ENCODE data around the gene KRTAP10-5. TPM values are rescaled to one million over a fixed set of nuclear protein-coding genes. Genes with fewer than 3 reads are reported as not detected.
A peak's percentile ranks its signal among the peaks of the same experiment; 100 is the strongest.

The KRTAP10-5 gene
- total and polyA plus RNA-seq, 9 of the 15 experiments (the other 6 are each of a cell fraction or from before 2014, with no cell fraction given) = not detected

DNA sequence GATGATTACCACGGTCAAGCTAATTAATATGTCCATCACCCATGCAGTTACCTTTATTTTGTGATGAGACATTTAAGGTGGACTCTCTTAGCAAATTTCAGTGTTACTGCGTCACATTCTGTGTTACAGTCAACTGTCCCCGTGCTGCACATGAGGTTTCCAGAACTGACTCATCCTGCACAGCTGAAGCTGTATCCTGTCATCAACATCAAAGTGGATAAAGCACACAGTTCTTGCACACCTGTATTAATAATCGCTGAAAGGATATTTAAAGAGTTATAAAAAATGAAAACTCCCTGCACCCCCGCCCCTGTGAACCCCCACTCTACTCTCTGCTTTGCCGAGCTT, 3.4 kb upstream of the KRTAP10-5 start (continued):
- TF ChIP-seq FOSL1 (tag; conservative IDR thresholded peaks at IDR 0.05) (peak; percentile 85), ATF1 (CRISPR knock-in tag; IDR thresholded peaks at IDR 0.05) (no peak), ATF1 (tag; IDR thresholded peaks at IDR 0.05) (0 out of 2 replicates have a peak, but pooled peaks have one; percentile 34)
- TF ChIP-seq, protein P1, sequence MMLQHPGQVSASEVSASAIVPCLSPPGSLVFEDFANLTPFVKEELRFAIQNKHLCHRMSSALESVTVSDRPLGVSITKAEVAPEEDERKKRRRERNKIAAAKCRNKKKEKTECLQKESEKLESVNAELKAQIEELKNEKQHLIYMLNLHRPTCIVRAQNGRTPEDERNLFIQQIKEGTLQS (IDR thresholded peaks at IDR 0.05) = peak; percentile 33; the same call in 1 of the 2 replicates
- TF ChIP-seq, protein P1 (CRISPR knock-in tag; conservative IDR thresholded peaks at IDR 0.05) = no peak
- TF ChIP-seq, protein P2, sequence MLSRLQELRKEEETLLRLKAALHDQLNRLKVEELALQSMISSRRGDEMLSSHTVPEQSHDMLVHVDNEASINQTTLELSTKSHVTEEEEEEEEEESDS (CRISPR knock-in tag; IDR thresholded peaks at IDR 0.05) = no peak

GRCh38 chr21:44583089-44583799, 2.8 kb upstream of the KRTAP10-5 start:
- no peak for DNase-seq (ENCODE audit: extremely low read depth in 1 of 4, low spot score in 3 of 4)
- no peaks in the 10 kb centered on the region; a peak in 2 of 5 replicates for H3K4me1 ChIP-seq (replicated peaks in 1 of 2; ENCODE audit: control insufficient read depth in 2 of 2, insufficient read depth in 2 of 2, low read length in 2 of 2)
- no TSS peak for BruUV-seq (replicated peaks)
- H3K9me3 ChIP-seq (replicated peaks; ENCODE audit: control insufficient read depth, insufficient read depth, low read depth, low read length) = peaks cover 3% of the 10 kb centered on the region; the same call in 1 of the 2 replicates
- TF ChIP-seq BHLHE40 (IDR thresholded peaks at IDR 0.05; ENCODE audit: low read length) (peak; percentile 31; the same call in 1 of the 2 replicates), DACH1 (IDR thresholded peaks at IDR 0.05; ENCODE audit: partially characterized antibody) (no peak), REST (IDR thresholded peaks at IDR 0.05; ENCODE audit: borderline replicate concordance) (peak; percentile 61), REST (CRISPR knock-in tag; IDR thresholded peaks at IDR 0.05; ENCODE audit: low read depth) (no peak)
- no peak overlapping the region for H2AFZ ChIP-seq (ENCODE audit: low read depth, low read length)
- peak; percentile 29 for FAIRE-seq
- in situ Hi-C loops (cut with MboI) = no loop called here
- intact Hi-C loops (cut with micrococcal nuclease) = no loop called here
- no peak overlapping the region for H3K4me3 ChIP-seq
- no peaks in the 10 kb centered on the region for H3K79me2 ChIP-seq (ENCODE audit: control insufficient read depth, insufficient read depth, low read length)
- no peak overlapping the region for H3K4me2 ChIP-seq (ENCODE audit: insufficient read depth, low read length)
- ChIA-PET CTCF (ENCODE audit: low intra/inter-chr PET ratio) (no interaction called here), POLR2A (interaction anchor here (0.8 to 1.6 kb wide), 2 partner anchors 13 to 95 kb away, joined by 3 to 4 read pairs; no protein-coding TSS in a partner anchor)
- H3K27me3 ChIP-seq (ENCODE audit: control insufficient read depth in 2 of 2, insufficient read depth in 2 of 2, low read length in 2 of 2) = peaks cover 0 to 6% of the 10 kb centered on the region in 2 experiments; a peak in 1 of 5 replicates
- H3K9ac ChIP-seq (ENCODE audit: insufficient read depth in 1 of 2, low read depth in 2 of 2, low read length in 2 of 2) = no peak overlapping the region
- no peaks in the 10 kb centered on the region for H3K36me3 ChIP-seq (ENCODE audit: control insufficient read depth, insufficient read depth, low read length)
- no peak overlapping the region for H3K27ac ChIP-seq (ENCODE audit: extremely low read depth, low read depth, low read length)
- WGBS (ENCODE audit: insufficient coverage, low coverage, missing lambda C conversion rate) = 17% methylated on average over 11 of the region's 11 CpGs
- H3K9me1 ChIP-seq (ENCODE audit: control insufficient read depth, insufficient read depth, low read length) = no peaks in the 10 kb centered on the region
- H4K20me1 ChIP-seq (replicated peaks; ENCODE audit: control insufficient read depth, insufficient read depth, low read length) = no peaks in the 10 kb centered on the region
- ATAC-seq = no peak
